Kidney epithelial cell (primary cell): ENCODE data around the gene PKIG. TPM values are rescaled to one million over a fixed set of nuclear protein-coding genes. Genes with fewer than 3 reads are reported as not detected.

Experiments
- DNase-seq: peaks from one replicate; pipeline ENCODE4 v3.0.0-alpha.2; 2010; ENCODE audit warnings: low read depth
- H3K27me3 ChIP-seq: 2 replicates; pipeline ENCODE4 v1.6.0; 2011; ENCODE audit warnings: low read length; ENCODE audit not compliant: control insufficient read depth, insufficient read depth
- H3K36me3 ChIP-seq: 2 replicates; pipeline ENCODE4 v1.5.1; 2011; ENCODE audit warnings: low read length; ENCODE audit not compliant: control insufficient read depth, insufficient read depth
- H3K4me3 ChIP-seq: 2 replicates; pipeline ENCODE4 v1.5.1; 2011; ENCODE audit warnings: low read depth, mild to moderate bottlenecking, control low read depth, low read length
- CTCF ChIP-seq: IDR thresholded peaks from 2 replicates; pipeline ENCODE4 v1.5.1; 2011; ENCODE audit warnings: mild to moderate bottlenecking, moderate library complexity, low read length, control low read depth, inconsistent platforms; ENCODE audit not compliant: insufficient read depth, poor library complexity, severe bottlenecking
- total RNA-seq: library from RNA; depleted of rRNA; stranded (reverse); fragments of >200 nt; gene quantifications from 2 replicates; pipeline ENCODE4 v1.2.3, GENCODE V29; 2015

PKIG gene
- total RNA-seq, 1 donor from 2014 or later = 74.1 TPM

GRCh38 chr20:44593751-44594150, 11.4 kb downstream of the PKIG start:
- no peaks in the 10 kb centered on the region for H3K36me3 ChIP-seq
- H3K27me3 ChIP-seq = no peaks in the 10 kb centered on the region
- no peak for DNase-seq
- no peak for TF ChIP-seq CTCF
- H3K4me3 ChIP-seq = no peak overlapping the region

GRCh38 chr20:44594730-44595129, 12.4 kb downstream of the PKIG start:
- no peak for TF ChIP-seq CTCF
- Histone ChIP-seq H3K36me3 (no peaks in the 10 kb centered on the region), H3K4me3 (no peak overlapping the region), H3K27me3 (no peaks in the 10 kb centered on the region)
- DNase-seq = peak; percentile 75

GRCh38 chr20:44596010-44596409, 13.6 kb downstream of the PKIG start:
- Histone ChIP-seq H3K36me3 (no peaks in the 10 kb centered on the region), H3K4me3 (no peak overlapping the region), H3K27me3 (no peaks in the 10 kb centered on the region)
- no peak for DNase-seq
- no peak for TF ChIP-seq CTCF

- Histone ChIP-seq H3K4me3 (no peak overlapping the region), H3K36me3 (no peaks in the 10 kb centered on the region), H3K27me3 (no peaks in the 10 kb centered on the region)
- TF ChIP-seq CTCF = no peak
- DNase-seq = no peak
Observed at GRCh38 chr20:44596876-44597275, 14.5 kb downstream of the PKIG start.

- Histone ChIP-seq H3K4me3 (no peak overlapping the region), H3K36me3 (no peaks in the 10 kb centered on the region), H3K27me3 (no peaks in the 10 kb centered on the region)
- no peak for TF ChIP-seq CTCF
- DNase-seq = no peak
Observed at GRCh38 chr20:44597516-44597915, 15.1 kb downstream of the PKIG start.

- TF ChIP-seq CTCF = no peak
- Histone ChIP-seq H3K27me3 (no peaks in the 10 kb centered on the region), H3K4me3 (no peak overlapping the region), H3K36me3 (no peaks in the 10 kb centered on the region)
- no peak for DNase-seq
Observed at GRCh38 chr20:44597930-44598329, 15.6 kb downstream of the PKIG start.
